Activated T-cell treated with anti-CD3 and anti-CD28 coated beads, Interleukin-2, amount 50 U/mL, for 48 hours (primary cell): ENCODE data around the gene MRPS27.

ENCODE experiments used
- DNase-seq, 2 experiments: peaks; one replicate each; pipeline ENCODE4 v3.0.0-alpha.2; 2020

MRPS27 gene

DNA sequence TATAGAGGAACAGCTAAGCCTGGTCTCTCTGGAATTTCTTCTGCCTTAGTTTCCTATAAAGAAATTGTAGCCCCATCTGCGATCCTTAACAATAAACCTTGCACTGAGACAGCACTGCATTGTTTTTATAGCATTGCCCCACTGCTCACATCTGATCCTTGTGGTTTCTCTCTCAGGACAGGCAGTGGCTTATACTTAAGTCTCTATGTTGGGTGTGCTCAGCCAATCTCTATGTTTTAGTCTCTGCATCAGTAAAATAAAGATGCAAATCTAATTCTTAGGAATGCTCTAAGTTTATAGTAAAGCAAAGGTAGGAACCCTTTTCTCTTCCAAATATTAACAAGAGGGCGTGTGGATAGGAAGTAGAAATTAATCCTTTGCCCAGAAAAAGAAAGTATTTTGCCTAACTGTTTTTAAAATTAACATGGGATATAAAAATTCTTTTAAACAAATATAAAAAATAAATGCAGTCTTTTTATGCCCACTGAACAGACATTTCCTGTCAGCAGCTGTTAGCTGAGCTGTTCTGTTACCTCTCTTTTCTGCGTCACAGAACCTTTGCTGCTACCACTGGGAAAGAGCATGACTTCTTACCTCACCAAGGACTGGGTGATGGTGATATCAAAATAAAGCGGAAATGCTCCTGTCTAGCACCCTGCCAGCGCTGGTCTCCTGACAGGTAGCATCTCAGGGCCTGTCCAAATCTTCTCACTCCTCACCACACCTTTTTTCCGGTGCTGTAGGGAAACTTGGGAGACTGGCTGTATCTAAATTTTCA lies 29.5 kb downstream of the MRPS27 start:
- no peak for DNase-seq

DNA sequence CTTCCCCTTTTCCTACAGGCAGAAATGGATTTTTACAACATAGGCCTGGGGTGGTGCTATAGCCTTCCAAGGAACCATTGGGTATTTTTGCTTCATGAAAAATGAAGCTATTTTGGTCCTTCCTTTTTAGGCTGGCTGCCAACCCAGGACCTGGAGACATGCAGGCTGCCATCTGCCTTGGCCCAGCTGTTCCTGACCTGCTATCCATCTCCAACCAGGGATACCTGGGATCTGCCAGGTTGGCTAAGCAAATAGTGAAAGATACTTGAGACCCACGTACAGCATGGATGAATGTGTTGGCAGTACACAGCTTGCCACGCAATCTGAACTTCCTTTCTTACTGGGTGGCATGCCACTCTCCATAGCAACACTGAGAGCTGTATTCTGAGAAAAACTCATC lies 31.1 kb downstream of the MRPS27 start:
- DNase-seq = no peak

DNA sequence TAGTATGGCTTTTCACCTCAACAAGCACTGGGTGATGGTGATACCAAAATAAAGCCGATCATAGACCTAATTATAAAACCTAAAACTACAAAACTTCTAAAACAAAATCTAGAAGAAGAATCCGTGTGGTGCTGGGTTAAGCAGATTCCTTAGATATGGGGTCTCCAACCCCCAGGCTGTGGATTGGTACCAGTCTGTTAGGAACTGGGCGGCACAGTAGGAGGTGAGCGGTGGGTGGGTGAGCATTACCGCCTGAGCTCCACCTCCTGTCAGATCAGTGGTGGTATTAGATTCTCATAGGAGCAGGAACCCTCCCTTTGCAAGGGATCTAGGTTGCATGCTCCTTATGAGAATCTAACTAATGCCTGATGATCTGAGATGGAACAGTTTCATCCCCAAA lies 33.2 kb downstream of the MRPS27 start:
- no peak for DNase-seq

DNA sequence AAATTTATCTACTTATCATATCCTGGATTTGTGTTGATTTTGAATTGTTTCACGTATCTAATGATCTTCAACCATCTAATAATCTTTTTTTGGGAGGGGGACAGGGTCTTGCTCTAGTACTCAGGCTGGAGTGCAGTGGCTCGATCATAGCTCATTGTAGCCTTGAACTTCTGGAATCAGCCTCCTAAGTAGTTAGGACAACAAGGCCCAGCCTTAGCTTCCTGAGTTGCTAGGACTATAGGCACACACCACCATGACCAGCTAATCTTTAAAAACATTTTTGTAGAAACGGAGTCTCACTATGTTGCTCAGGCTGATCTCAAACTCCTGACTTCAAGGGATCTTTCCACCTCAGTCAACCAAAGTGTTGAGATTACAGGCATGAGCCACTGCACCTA lies 34.6 kb downstream of the MRPS27 start:
- no peak for DNase-seq

DNA sequence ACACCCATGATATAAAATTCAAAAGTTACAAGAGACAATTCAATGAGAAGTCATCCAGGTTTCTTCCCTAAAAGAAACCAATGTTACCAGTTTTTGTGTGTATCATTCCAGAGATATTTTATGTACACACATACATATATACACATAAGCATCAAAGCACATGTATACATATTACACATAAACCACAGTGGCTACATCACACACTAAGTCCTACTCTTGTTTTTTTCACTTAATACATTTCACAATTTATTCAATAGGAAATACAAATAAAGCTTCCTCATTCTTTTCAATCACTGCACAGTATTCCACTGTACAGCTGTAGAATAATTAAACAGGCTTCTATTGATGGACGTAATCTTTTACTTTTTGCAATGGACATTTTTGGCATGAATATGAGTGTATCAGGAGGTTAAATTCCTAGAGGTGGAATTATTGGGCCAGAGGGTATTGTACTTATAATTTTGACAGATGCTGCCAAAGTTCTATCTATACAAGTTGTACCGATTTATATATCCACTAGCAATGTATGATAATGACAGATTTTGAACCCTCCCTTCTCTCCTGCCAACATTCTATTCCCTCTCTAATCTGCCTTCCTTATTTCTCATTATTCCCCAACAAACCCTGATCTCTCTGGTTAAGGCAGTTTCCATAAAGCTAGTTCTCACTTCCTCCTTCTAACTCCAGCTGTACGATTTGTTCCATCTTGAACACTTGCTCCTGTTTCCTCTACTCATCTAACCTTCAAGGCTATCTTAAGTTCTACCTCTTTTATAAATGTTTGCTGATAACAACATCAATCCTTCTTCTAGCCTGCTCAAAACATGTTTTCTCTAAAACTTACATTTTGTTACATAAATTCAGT lies 35.2 kb downstream of the MRPS27 start:
- no peak for DNase-seq

DNA sequence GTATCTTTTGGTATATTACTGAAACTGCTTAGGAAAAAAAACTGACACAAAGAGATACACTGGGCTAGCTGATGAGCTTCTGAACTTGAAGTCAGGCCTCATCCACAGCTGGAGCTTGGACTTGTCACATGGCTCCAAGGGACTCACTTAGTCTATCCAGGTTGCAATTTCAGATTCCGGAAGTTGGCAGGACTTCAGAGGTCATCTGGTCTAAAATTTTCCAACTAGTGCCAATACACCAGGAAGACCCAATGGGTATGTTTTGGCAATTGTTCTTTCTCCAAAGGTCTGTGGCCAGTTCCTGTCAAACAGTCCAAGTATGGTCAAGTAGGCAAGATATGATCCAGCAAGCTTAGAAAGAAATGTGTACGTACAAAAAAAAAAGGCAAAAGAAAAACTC lies 36.7 kb downstream of the MRPS27 start:
- DNase-seq = no peak

DNA sequence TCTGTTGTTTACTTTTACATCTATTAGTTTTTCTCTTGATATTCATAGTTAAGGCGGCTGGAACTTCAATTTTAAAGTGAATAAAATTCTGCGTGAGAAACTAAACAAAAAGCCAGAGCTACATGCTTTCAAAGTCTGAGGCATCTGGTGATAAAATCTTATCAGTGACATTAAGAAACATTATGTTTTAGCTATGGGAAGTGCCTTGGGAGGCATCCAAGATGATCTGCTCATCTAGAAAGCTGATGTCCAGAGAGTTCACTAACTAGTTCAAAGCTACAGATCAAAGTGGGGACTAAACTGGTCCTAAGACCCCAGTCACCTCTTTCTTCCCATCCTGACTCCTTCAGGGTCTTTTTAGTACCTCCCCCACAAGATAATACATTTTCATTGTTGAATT lies 37.2 kb downstream of the MRPS27 start:
- DNase-seq = no peak

DNA sequence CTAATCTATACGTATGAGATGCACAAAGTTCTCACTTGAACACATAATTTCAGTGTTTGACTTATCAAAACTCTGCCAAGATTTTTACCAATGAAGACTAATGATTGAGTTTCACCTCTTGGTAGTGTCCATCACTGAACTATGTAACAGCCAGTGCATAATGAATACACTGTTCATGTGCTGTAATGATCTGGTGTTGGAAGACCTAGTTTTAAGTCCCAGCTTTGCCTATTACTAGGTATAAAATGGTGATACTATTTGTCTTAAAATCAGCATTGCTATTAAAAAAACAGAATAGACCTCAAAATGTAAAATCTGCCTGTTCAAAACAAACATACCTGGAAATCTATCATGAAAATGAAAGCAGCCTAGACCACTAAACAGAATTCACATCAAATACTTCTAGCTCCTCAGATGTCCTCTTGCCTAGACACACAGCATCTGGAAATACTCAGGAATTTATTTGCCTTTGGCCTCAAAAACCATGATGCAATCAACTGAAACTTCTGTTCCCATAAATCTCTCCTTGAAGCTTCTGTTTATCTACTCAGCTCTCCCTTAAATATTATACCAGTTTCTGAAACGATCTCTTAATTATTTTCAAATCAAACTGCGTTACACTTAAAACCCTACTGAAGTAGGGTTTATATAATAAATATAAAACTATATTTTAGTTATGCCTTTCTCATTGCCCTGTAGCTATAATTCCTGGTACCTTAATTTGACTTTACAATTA lies 38.1 kb downstream of the MRPS27 start:
- DNase-seq = no peak

DNA sequence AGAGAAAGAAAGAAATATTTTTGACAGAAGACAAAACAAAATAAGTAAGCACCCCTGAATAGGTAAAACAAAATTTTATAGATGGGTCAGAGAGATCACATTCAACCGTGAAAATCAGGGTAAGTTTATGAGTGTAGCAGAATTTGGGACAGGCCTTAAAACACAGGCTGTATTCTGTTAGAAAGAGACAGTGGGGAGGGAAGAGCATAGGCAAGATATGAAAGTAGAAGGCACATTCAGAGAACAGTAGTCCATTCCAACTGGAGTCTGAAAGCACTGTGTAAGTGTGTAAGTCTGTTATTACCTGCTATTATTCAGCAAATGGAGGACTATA lies 38.6 kb downstream of the MRPS27 start:
- no peak for DNase-seq

DNA sequence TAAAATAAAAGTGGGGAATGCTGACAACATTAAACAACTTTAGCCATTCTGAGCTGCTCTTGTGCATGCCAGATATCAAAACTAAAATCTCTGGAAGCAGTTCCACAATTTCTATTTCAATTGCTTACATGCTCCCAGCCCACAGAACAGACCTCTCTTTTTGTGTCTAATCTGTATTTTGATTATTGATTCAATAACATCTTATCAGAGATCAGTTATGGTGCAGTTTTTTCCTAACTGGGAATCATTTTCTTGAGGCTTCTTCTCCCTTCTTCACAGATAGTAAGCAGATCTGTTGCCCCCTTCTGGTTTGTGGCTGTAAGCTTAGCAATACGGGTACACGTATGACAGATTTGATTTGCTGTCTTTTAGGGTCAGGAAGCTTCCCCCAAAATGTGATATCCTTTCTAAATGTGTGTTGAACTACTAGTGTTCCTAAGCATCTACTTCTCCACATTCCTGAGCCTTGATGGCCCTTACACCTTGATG lies 39.4 kb downstream of the MRPS27 start:
- DNase-seq = no peak

DNA sequence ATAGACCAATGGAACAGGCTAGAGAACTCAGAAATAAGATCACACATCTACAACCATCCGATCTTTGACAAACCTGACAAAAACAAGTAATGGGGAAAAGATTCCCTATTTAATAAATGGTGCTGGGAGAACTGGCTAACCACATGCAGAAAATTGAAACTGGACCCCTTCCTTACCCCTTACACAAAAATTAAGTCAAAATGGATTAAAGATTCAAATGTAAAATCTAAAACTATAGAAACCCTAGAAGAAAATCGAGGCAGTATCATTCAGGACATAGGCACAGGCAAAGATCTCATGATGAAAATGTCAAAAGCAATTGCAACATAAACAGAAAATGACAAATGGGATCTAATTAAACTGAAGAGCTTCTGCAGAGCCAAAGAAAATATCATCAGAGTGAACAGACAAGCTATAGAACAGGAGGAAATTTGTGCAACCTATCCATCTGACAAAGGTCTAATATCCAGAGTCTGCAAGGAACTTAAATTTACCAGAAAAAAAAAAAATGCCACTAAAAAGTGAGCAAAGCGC lies 43.8 kb downstream of the MRPS27 start:
- no peak for DNase-seq

DNA sequence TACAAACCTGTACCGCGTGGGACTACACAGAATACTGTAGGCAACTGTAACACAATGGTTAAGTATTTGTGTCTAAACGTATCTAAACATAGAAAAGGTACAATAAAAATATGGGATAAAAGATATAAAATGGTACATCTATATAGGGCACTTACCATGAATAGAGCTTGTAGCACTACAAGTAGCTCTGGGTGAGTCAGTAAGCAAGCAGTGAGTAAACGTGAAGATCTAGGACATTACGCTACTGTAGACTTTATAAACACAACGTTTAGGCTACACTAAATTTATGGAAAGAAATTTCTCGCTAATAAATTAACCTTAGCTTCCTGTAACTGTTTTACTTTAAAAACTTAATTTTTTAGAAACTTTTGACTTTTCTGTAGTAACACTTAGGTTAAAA lies 46.5 kb downstream of the MRPS27 start:
- no peak for DNase-seq

DNA sequence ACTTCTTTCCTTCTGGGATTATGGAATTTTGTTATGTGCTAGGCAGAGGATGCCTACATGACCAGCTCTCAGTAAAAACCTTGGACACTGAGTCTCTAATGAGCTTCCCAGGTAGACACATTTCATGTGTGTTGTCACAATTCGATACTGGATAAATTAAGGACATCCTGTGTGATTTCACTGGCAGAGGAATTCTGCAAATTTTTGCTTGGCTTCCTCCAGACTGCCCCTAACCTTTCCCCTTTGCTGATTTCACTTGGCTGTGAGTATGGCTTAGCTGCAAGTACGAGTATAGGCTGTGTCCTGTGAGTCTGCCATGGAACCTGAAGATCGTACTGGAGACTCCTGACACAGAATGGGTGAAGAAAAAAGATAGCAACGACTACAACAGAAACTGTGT lies 47.6 kb downstream of the MRPS27 start:
- no peak for DNase-seq

DNA sequence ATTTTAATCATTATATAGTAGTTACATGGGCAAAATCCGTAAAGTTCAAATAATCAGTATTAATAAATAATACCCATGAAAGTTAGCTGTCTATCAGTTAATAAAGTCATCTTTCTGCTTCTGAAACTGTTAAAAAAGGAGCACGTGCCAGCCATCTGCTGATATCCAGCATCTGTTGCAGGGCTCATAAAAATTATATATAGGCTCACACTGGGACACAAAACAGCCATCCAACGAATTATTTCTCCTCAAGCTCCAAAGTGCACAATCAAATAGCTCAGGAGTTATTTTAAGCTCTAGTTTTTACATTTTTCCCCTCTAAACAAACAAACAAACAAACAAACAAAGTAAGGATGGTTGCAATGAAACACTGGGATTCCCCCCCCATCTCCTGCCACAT lies 48.3 kb downstream of the MRPS27 start:
- no peak for DNase-seq

DNA sequence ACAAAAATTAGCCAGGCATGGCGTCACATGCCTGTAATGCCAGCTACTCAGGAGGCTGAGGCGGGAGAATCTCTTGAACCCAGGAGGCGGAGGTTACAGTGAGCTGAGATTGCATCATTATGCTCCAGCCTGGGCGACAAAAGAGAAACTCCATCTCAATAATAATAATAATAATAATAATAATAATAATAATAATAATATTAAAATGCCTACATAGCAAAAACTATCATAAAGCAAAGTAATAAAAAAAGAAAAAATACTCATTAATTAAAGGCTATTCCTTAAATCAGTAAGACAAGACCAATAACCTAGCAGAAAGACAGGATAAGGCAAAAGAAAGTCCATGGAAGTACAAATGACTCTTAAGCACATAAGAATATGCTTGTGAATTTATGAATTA lies 50.0 kb downstream of the MRPS27 start:
- no peak for DNase-seq

DNA sequence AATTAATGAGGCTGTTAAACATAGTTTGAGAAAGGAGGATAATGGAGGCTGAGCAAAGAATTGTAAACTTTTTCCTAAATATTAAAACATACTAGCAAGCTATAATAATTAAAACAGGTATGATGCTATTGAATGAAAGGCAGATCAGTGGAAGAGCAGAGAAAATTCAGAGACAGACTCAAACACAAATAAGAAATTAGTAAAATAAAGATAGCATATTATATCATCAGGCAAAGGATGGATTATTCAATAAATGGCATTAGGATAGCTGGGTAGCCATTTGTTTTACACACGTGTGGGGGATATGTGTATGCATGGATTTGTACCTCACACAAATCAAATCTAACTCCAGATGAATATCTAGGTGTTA lies 50.6 kb downstream of the MRPS27 start:
- no peak for DNase-seq

DNA sequence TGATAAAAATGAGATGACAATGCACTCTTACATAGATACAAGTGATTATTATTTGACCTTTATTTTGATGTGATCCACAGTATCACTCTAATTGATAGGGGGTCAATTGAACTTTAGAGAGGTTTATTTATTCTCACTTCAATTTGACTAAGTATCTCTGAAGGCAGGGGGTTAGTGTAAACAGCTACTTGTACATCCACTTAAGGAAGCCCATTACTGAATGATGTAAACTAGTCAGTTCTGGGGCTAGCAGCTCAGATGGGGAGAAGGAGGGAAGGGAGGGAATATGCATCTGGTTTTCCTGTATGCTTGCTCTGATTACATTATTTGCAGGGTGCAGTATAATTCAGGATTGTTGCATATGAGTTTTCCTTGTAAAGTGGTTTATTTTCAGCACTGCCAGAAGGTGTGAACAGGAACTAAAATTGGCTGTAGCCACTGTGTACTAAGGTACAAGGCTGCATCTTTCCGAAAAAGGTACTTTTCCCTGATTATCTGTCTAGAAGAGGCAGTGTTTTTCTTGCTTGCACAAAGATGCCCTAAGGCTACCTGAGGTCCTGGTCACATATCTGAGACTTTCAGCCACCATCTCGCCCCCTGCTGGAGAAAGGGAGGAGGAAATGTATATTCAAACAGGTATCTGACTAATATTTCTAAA lies 51.2 kb downstream of the MRPS27 start:
- peak; percentile 52 to 55 for DNase-seq

DNA sequence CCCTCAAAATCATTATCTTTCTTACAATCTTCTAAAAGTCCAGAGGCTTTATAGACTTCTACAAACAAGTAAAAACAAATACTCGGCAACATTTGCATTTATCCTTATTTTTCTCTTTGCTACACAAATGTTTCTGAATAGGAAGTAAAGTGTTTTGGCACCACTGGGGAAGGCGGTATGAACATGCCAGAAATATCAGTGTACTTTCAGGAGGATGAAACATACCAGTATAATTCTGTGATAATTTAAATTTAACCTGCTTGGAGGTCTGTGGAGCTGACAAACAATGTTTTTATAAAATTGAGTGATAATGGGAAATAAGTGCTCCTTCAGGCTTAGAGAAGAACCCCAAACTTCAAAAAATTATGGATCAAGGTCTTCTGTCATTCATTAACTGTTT lies 51.8 kb downstream of the MRPS27 start:
- no peak for DNase-seq

DNA sequence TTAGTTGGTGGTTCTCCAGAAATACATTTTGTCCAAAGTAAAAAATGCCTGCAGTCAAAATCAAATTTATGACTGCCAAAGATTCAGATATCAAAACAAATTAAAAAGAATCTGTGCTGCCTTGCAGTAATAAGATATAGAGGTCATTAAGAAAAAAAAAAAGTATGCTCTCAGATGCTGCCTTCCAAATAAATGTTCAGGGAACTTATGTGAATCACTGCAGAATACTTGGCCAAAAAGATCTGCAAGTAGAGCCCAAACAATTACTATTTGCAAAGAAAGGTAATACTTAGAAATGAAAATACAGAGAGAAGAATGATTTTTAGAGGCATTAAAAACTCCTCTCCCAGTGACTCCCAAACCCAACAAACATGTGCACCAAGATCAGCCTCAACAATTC lies 52.4 kb downstream of the MRPS27 start:
- DNase-seq = no peak

DNA sequence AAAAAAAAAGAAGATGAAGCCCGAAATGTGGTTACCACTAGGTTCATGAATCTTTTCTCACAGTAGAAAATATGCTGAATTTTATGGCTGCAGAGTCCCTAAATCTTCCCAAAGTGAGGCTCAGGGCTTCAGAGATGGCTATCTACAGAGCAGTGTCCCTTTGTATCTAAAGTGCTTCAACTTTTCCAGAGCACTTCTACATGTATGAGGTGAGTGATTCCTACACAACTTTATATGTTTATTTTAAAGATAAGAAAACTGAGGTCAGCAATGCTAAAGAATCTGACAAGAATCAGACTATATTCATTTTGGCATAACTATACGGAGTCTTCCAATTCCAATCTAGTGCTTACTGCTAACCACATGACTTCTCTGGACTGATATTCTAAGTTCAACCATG lies 53.2 kb downstream of the MRPS27 start:
- DNase-seq = no peak

DNA sequence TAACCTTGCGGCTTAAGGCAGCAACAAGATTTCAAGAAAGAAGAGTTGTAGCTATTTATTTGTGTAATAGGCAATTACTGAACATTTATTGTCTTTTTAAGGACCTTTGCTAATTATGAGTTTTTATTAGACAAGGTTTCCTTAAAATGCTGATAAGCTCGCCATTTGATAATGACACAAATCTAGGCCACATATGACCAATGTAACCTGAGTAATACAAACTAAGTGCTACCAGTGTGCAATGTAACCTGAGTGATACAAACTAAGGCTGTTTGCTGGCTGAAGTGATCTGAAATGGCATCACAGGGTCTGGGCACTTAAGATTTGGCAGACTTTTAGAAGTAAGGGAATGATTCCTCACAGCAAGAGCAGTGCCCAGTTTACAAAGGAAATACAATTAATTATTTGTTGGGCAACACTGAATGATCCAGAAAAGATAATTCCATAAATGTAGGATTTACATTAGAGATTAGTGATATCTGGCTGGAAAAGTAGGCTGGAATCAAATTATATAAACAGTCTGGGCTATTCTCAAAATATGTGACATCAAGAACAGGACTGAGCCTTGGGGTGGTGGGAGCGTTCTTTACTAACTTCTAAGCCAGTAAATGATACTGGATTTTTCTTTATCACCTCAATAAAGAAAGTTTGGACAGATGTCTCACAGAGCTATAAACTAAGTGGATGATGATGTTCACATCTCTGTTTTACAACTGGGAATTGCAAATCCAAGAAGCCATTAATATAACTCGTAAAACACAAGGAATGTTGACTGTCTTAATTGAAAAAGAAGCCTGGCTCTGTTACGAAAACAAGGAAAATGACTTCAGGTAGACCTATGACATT lies 54.8 kb downstream of the MRPS27 start:
- DNase-seq = no peak

DNA sequence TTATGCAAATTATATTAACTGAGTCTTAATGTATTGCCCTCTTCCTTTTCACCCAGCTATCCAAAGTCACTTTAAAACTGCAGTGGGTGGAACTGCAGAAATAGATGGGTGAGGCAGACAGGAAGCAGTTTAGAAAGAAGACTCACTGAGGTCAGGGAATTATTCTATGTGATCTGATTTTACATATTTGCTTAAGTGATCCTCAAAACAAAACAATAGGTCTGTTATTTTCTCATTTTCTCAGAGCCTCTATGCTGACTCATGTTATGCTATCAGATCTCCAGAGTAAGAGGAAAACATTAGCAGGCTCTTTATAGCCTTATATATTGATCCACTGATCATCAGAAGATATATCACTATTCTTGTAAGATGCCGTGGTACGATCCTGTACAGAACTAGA lies 63.5 kb downstream of the MRPS27 start:
- DNase-seq = no peak
